SH-SY5Y (cell line): ENCODE data around the gene TIAM2.

Source experiments
- GATA2 ChIP-seq: IDR thresholded peaks from 2 replicates; pipeline ENCODE4 v1.6.1; 2011; ENCODE audit warnings: mild to moderate bottlenecking, low read depth, low read length
- GATA3 ChIP-seq: IDR thresholded peaks from 2 replicates; pipeline ENCODE4 v1.6.1; 2011; ENCODE audit warnings: low read depth, mild to moderate bottlenecking, low read length, moderate library complexity

TIAM2 gene

GRCh38 chr6:155003476-155003875, 8.4 kb downstream of the TIAM2 start:
- TF ChIP-seq GATA2 (no peak), GATA3 (no peak)

- no peak for TF ChIP-seq GATA2
- TF ChIP-seq GATA3, result no peak
These were observed 8.9 kb downstream of the TIAM2 start for GRCh38 chr6:155004017-155004416.

- no peak for TF ChIP-seq GATA3
- no peak for TF ChIP-seq GATA2
These were observed 9.7 kb downstream of the TIAM2 start for GRCh38 chr6:155004576-155005372.

- no peak for TF ChIP-seq GATA3
These were observed 13.5 kb downstream of the TIAM2 start for GRCh38 chr6:155008625-155009024.

GRCh38 chr6:155010940-155011339, 15.8 kb downstream of the TIAM2 start:
- no peak for TF ChIP-seq GATA3
- TF ChIP-seq GATA2, result no peak

- no peak for TF ChIP-seq GATA3
These were observed 16.7 kb downstream of the TIAM2 start for GRCh38 chr6:155011809-155012291.

GRCh38 chr6:155013457-155013876, 18.4 kb downstream of the TIAM2 start:
- TF ChIP-seq GATA2 (no peak), GATA3 (no peak)

- TF ChIP-seq GATA2, result no peak
- no peak for TF ChIP-seq GATA3
These were observed 19.0 kb downstream of the TIAM2 start for GRCh38 chr6:155014137-155014536.

- TF ChIP-seq GATA2 (no peak), GATA3 (no peak)
These were observed 19.7 kb downstream of the TIAM2 start for GRCh38 chr6:155014670-155015300.

GRCh38 chr6:155021680-155022079, 26.6 kb downstream of the TIAM2 start:
- TF ChIP-seq GATA3 (no peak), GATA2 (no peak)

- no peak for TF ChIP-seq GATA2
- TF ChIP-seq GATA3, result no peak
These were observed 27.6 kb downstream of the TIAM2 start for GRCh38 chr6:155022721-155023120.

GRCh38 chr6:155023717-155024116, 28.6 kb downstream of the TIAM2 start:
- no peak for TF ChIP-seq GATA3
- no peak for TF ChIP-seq GATA2

- TF ChIP-seq GATA3 (no peak), GATA2 (no peak)
These were observed 29.4 kb downstream of the TIAM2 start for GRCh38 chr6:155024391-155025027.

GRCh38 chr6:155026022-155026705, 31.0 kb downstream of the TIAM2 start:
- TF ChIP-seq GATA3 (no peak), GATA2 (no peak)
